Measurements from ENCODE around the gene SERPINA3.

GRCh38 chr14:94620597-94620996, 8.4 kb downstream of the SERPINA3 start:
- TF ChIP-seq, protein P1, sequence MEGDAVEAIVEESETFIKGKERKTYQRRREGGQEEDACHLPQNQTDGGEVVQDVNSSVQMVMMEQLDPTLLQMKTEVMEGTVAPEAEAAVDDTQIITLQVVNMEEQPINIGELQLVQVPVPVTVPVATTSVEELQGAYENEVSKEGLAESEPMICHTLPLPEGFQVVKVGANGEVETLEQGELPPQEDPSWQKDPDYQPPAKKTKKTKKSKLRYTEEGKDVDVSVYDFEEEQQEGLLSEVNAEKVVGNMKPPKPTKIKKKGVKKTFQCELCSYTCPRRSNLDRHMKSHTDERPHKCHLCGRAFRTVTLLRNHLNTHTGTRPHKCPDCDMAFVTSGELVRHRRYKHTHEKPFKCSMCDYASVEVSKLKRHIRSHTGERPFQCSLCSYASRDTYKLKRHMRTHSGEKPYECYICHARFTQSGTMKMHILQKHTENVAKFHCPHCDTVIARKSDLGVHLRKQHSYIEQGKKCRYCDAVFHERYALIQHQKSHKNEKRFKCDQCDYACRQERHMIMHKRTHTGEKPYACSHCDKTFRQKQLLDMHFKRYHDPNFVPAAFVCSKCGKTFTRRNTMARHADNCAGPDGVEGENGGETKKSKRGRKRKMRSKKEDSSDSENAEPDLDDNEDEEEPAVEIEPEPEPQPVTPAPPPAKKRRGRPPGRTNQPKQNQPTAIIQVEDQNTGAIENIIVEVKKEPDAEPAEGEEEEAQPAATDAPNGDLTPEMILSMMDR (IDR thresholded peaks at IDR 0.05) = no peak
- TF ChIP-seq POLR2AphosphoS5 (IDR thresholded peaks at IDR 0.05) = no peak

Data from sigmoid colon (tissue), 4 donors.